ENCODE measurements around the gene MEP1B.

DNA sequence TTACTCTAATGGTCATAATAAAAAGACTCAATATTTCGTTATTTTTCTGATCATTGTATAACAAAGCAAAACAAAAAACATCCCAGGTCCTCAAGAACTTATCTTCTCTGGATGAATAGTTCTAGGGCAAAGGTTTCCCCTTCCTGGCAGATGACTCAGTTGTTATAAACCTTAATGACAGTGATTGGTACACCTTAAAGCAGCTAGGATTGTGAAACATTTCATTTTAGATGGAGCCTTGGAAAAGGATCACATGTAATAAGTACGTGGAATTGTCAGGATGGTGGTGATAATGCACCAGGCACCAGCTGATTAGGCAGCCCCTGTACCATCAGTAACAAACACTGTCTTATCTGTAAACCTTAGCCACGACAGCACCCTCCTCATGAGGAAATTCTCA lies 47.2 kb downstream of the MEP1B start:
- TF ChIP-seq, protein P1, sequence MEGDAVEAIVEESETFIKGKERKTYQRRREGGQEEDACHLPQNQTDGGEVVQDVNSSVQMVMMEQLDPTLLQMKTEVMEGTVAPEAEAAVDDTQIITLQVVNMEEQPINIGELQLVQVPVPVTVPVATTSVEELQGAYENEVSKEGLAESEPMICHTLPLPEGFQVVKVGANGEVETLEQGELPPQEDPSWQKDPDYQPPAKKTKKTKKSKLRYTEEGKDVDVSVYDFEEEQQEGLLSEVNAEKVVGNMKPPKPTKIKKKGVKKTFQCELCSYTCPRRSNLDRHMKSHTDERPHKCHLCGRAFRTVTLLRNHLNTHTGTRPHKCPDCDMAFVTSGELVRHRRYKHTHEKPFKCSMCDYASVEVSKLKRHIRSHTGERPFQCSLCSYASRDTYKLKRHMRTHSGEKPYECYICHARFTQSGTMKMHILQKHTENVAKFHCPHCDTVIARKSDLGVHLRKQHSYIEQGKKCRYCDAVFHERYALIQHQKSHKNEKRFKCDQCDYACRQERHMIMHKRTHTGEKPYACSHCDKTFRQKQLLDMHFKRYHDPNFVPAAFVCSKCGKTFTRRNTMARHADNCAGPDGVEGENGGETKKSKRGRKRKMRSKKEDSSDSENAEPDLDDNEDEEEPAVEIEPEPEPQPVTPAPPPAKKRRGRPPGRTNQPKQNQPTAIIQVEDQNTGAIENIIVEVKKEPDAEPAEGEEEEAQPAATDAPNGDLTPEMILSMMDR (conservative IDR thresholded peaks at IDR 0.05; ENCODE audit: low read depth in 2 of 2), result no peak
- TF ChIP-seq EZH2 (IDR thresholded peaks at IDR 0.05; ENCODE audit: low read depth, unreplicated experiment) (no peak), JUNB (IDR thresholded peaks at IDR 0.05; ENCODE audit: unreplicated experiment) (no peak), POLR2AphosphoS5 (IDR thresholded peaks at IDR 0.05; ENCODE audit: low read depth) (no peak), EZH2phosphoT487 (IDR thresholded peaks at IDR 0.05; ENCODE audit: unreplicated experiment) (no peak)
- TF ChIP-seq, protein P2, sequence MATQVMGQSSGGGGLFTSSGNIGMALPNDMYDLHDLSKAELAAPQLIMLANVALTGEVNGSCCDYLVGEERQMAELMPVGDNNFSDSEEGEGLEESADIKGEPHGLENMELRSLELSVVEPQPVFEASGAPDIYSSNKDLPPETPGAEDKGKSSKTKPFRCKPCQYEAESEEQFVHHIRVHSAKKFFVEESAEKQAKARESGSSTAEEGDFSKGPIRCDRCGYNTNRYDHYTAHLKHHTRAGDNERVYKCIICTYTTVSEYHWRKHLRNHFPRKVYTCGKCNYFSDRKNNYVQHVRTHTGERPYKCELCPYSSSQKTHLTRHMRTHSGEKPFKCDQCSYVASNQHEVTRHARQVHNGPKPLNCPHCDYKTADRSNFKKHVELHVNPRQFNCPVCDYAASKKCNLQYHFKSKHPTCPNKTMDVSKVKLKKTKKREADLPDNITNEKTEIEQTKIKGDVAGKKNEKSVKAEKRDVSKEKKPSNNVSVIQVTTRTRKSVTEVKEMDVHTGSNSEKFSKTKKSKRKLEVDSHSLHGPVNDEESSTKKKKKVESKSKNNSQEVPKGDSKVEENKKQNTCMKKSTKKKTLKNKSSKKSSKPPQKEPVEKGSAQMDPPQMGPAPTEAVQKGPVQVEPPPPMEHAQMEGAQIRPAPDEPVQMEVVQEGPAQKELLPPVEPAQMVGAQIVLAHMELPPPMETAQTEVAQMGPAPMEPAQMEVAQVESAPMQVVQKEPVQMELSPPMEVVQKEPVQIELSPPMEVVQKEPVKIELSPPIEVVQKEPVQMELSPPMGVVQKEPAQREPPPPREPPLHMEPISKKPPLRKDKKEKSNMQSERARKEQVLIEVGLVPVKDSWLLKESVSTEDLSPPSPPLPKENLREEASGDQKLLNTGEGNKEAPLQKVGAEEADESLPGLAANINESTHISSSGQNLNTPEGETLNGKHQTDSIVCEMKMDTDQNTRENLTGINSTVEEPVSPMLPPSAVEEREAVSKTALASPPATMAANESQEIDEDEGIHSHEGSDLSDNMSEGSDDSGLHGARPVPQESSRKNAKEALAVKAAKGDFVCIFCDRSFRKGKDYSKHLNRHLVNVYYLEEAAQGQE (IDR thresholded peaks at IDR 0.05; ENCODE audit: unreplicated experiment), result no peak

Data from GM23338 (cell line).